H4 (cell line): ENCODE data around the gene LPO. TPM values are rescaled to one million over a fixed set of nuclear protein-coding genes. Genes with fewer than 3 reads are reported as not detected.
A peak's percentile ranks its signal among the peaks of the same experiment; 100 is the strongest.

Source experiments
- DNase-seq: peaks from one replicate; pipeline ENCODE4 v3.0.0-alpha.2; 2015; ENCODE audit warnings: low spot score
- total RNA-seq: library from RNA; depleted of rRNA; stranded (reverse); fragments of >200 nt; shearing (Covaris generic); gene quantifications from 2 replicates; pipeline ENCODE4 v1.2.3, GENCODE V29; 2014

Gene LPO
- total RNA-seq, 1 experiment from 2014 or later: not detected

GRCh38 chr17:58303971-58304749 is 65.8 kb downstream of the LPO start:
- DNase-seq: peak; percentile 70

- no peak for DNase-seq
Measured at GRCh38 chr17:58304750-58305486, 66.5 kb downstream of the LPO start.

DNA sequence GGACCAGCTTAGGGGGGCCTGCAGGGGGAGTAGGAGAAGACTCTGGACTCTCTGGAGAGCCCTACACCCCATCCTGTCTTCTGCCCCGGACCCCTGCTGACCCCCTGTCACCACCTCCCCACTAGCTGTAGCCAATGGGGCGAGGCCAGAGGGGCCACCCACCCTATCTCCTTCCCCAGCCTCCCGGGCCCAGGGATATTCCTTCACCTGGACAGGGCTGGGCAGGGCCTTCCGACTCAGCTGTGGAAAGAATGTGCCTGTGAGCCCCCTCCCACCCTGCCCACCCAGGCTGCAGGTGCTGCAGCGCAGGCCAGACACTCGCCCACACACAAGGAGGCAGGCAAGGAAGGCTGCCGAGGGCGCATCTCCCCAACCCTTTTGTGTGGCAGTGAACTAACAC is 67.2 kb downstream of the LPO start:
- no peak for DNase-seq

DNA sequence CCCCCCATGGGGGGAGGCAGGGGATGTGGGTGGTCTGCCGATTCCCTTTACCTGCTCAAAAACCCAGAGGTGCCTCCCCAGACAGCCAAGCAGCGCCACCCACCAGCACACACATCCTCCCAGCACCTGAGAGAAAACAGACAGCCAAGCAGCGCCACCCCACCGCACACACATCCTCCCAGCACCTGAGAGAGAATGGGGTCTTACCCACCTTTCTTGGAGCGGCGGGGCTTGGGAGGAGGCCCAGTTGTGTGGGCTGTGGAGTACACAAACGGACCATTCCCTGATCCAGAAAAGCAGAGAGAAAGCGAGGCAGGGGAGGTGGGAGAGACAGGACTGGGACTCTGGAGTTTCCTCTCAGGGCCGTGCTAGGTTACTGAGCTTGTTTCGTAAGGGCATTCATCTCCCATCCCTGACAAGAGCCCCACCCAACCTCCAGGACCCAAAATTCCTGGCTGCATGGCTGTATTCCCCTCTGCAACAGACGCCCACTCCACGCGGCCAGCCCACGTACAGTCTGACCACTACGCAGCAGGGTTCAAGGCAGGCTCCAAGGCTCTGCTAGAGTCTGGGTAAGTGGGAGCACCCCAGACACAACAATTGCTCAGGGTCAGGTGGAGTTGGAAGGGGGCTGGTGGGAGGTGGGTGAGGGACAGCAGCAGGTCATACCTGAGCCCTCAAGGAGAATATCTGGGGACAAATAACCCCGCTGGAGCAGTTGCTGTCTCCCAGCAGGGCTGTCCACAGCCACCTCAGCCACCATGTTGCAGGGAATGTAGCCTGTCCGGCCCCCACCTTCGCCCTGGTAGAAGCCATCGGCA is 68.0 kb downstream of the LPO start:
- DNase-seq: no peak

- DNase-seq: no peak
Measured at GRCh38 chr17:58307468-58308172, 69.2 kb downstream of the LPO start.

- no peak for DNase-seq
Measured at GRCh38 chr17:58308173-58308984, 70.0 kb downstream of the LPO start.

DNA sequence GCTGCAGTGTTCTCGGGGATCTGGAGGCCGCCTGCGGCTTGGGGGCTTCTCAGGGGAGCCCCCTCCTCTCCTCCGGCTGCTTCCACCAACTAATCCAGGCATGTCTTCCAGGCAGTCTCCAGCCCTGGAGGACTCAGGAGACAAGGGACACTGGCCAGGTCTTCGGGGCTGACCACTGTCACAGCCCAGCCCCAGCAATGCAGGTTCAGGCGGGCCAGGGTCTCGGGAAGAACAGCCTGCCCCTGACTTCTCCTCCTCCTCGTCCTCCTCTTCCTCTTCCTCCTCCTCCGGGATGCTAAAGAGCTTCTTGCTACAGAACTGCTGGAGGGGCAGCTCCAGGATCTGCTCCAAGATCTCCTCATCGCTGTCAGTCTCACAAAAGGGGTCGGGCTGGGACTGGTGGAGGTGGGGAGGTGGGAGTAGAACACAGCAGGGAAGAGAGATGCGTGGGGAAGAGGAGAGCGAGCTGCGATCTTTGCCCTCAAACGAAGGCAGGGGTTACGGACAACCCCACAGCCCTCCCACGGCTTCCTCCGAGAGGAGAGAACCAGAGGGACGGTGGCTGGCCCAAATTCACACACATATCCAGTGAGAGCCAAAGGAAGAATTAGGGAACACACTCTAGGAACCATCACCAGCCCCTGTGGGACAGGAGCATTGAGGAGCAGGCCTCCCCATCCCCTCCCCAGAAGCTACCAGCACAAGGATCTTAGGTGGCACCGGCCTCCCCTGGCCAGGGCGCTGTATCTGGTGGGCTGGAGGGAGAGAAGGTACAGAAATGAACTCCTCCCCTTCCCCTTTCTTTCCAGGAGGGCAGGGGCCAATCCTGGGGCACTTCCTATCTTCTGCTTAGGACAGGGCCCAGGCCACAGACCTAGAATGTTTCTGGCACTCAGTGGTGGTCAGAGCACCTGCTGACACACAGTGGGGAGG is 70.9 kb downstream of the LPO start:
- DNase-seq: no peak

- DNase-seq: no peak
Measured at GRCh38 chr17:58309918-58310259, 71.5 kb downstream of the LPO start.

GRCh38 chr17:58310511-58311428 is 72.4 kb downstream of the LPO start:
- DNase-seq: no peak

DNA sequence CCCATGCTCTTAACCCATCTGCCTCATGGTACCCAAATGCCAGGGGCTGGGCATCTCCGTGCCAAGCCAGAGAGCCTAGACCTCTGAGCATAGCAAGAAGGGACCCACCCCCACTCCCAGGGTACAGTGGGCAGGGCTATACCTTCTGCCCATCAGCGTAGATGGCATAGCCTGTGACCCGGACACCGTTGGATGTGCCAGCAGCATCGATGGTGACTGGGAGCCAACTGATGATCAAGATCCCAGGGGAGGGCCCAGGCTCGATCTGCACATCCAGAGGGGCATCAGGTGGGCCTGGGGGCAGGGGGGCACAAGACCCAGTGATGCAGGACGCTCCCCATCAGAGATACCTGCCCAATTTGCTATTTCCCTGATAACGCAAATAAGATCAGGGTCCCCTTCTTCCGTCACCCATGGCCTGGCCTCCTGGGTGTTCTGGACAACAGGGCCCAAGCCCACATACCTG is 73.1 kb downstream of the LPO start:
- DNase-seq: no peak

DNA sequence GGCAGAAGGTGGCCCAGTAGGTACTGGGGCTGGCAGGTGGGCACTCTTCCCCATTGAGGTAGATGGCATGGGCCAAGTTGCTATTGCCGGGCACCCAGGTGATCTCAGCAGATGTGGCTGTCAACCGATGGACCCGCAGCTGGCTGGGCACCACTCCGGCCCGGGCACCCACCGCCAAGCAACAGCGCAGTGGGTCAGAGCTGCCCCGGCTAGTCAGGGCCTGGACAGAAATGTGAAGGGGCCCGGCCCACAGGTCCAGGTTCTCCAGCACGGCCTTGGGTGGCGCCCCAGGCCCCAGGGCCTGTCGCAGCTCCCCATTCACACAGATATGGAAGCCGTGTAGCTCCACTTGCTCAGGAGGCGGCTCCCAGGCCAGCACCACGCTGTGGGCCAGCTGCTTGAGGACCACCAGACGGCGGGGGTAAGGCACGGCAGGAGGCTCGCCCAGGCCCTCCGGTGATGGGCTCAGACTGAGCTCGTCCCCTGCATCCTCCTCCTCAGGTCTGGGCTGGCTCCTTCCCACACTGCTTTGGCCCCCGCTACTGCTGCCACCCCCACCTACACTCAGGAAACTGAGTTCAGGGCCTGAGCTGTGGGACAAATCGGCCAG is 73.7 kb downstream of the LPO start:
- DNase-seq: no peak

DNA sequence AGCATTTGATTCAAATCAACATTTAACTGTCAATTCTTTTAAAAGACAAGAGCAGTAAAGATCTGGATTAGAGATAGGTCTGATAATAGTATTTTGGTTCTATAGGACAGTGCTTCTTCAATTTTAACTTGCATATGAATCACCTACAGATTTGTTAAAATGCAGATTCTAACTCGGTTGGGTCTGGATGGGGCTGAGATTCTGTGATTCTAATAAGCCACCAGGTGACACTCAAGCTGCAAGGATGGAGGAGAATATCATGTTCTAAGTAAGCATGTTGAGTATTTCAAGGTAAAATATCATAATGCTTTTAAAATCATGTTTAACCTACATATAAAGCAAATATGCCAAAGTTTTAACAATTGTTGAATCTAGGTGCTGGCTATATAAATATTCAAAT is 74.4 kb downstream of the LPO start:
- no peak for DNase-seq

- no peak for DNase-seq
Measured at GRCh38 chr17:58313815-58314705, 75.7 kb downstream of the LPO start.

DNA sequence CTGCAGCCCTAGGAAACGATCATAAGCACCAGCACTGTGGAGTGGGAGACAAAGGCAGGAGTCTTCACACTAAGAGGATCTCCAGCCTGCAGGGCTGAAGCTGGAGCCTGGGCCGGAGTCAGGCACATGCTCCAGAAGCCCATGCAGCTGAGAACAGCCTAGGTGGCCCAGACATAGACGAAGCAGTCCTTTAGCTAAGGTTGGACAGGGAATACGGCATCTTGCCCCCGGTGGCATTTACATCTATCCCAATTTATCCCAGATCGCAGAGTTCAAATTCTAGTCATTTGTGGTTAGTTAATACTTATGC is 76.3 kb downstream of the LPO start:
- DNase-seq: no peak

DNA sequence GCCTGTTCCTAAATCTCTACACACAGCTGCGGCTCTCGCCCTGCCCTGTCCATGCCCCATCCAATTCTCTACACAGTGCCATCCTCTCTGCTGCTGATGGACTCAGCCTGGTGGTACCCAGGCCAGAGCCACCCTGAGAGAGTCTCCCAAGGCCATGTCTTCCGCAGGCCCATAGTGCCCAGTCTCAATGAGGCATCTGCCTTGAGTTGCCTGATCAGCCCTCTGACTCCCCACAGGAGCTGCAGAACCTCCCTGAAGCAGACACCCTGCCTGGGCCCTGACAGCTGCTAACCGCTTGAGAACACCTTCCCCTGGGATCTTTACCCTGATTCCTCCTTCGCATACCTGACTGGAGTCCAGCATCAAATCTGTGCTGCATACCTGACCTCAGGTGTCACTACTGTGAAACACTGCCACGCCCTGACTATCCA is 76.9 kb downstream of the LPO start:
- no peak for DNase-seq

DNA sequence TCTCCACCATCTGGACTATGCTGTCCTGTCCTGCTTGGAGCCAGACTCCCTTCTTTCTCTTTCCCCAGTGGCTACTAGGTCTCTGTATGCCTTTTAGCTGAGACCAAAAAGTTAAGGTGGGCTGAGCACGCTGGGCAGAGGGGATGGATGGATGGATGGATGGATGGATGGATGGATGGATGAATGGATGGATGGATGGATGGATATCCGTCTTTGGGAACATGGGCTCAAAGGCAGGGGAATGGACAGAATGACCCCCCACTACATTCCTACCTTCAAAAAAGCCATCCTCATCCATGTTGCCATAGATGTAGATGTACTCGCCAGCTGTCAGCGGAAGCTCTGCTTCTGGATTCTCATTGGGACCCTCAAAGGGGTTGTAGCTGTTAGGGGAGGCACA is 77.4 kb downstream of the LPO start:
- no peak for DNase-seq

- DNase-seq: no peak
Measured at GRCh38 chr17:58316260-58316960, 78.0 kb downstream of the LPO start.
